AG20443 (cell line): ENCODE measurements around the gene UPK3BL1.
"Not testable (repeated sequence)": the region's sequence is repeated elsewhere in the genome, so short reads cannot be mapped to it uniquely, and the experiment has no call there.

Source experiments
- DNase-seq: peaks from one replicate; pipeline ENCODE4 v3.0.0; 2012; ENCODE audit warnings: low spot score, mixed read lengths

The UPK3BL1 gene

GRCh38 chr7:102642691-102643090 is at the start of gene UPK3BL1:
TSS of gene UPK3BL1 (minus strand) at chr7:102642791. CDS start at chr7:102642741, 50 bp downstream.
- DNase-seq: not testable (repeated sequence)

GRCh38 chr7:102690602-102691001 is 48.0 kb upstream of the UPK3BL1 start:
- DNase-seq: not testable (repeated sequence)

- not testable (repeated sequence) for DNase-seq
These were observed 47.1 kb upstream of the UPK3BL1 start for GRCh38 chr7:102689436-102690282.

GRCh38 chr7:102688299-102689036 is 45.9 kb upstream of the UPK3BL1 start:
- not testable (repeated sequence) for DNase-seq

- not testable (repeated sequence) for DNase-seq
These were observed 40.0 kb upstream of the UPK3BL1 start for GRCh38 chr7:102682560-102682959.

- DNase-seq: not testable (repeated sequence)
These were observed 38.2 kb upstream of the UPK3BL1 start for GRCh38 chr7:102680780-102681179.

- DNase-seq: not testable (repeated sequence)
These were observed 33.0 kb upstream of the UPK3BL1 start for GRCh38 chr7:102675545-102675944.

GRCh38 chr7:102673447-102674067 is 31.0 kb upstream of the UPK3BL1 start:
- not testable (repeated sequence) for DNase-seq

GRCh38 chr7:102671956-102672307 is 29.3 kb upstream of the UPK3BL1 start:
- DNase-seq: not testable (repeated sequence)

- DNase-seq: not testable (repeated sequence)
These were observed 28.8 kb upstream of the UPK3BL1 start, which contains the start of gene POLR2J2 for GRCh38 chr7:102671166-102671955. TSS of gene POLR2J2 (minus strand) at chr7:102671663. CDS start at chr7:102671601, 62 bp downstream.

GRCh38 chr7:102667523-102667922 is 24.9 kb upstream of the UPK3BL1 start:
- not testable (repeated sequence) for DNase-seq

GRCh38 chr7:102666850-102667249 is 24.3 kb upstream of the UPK3BL1 start:
- not testable (repeated sequence) for DNase-seq

- DNase-seq: not testable (repeated sequence)
These were observed 22.2 kb upstream of the UPK3BL1 start for GRCh38 chr7:102664765-102665164.

GRCh38 chr7:102649924-102650323 is 7.3 kb upstream of the UPK3BL1 start, which contains the start of gene SPDYE2B:
TSS of gene SPDYE2B (plus strand) at chr7:102650319. CDS start at chr7:102652349, 2,030 bp downstream.
- DNase-seq: not testable (repeated sequence)

- not testable (repeated sequence) for DNase-seq
These were observed 5.2 kb upstream of the UPK3BL1 start for GRCh38 chr7:102647813-102648212.

GRCh38 chr7:102643404-102643803 is 813 bp upstream of the UPK3BL1 start:
- not testable (repeated sequence) for DNase-seq

GRCh38 chr7:102638848-102639247 is 3.7 kb downstream of the UPK3BL1 start:
- DNase-seq: not testable (repeated sequence)

GRCh38 chr7:102636956-102637355 is 5.6 kb downstream of the UPK3BL1 start:
- DNase-seq: not testable (repeated sequence)

- DNase-seq: not testable (repeated sequence)
These were observed 7.2 kb downstream of the UPK3BL1 start for GRCh38 chr7:102635354-102635753.

- DNase-seq: not testable (repeated sequence)
These were observed 8.3 kb downstream of the UPK3BL1 start for GRCh38 chr7:102634299-102634698.

- DNase-seq: not testable (repeated sequence)
These were observed 12.0 kb downstream of the UPK3BL1 start for GRCh38 chr7:102630622-102631021.
